Frontal cortex (tissue), 4 donors: ENCODE data around the gene AHRR. TPM values are rescaled to one million over a fixed set of nuclear protein-coding genes. Genes with fewer than 3 reads are reported as not detected.

ENCODE experiments used
- DNase-seq, 2 donors: peaks; one replicate each; pipeline ENCODE4 v3.0.0; 2012; ENCODE audit warnings: low spot score in 2 of 2
- FAIRE-seq: peaks from 2 replicates; lab custom pipeline; 2012; peaks lifted over from hg19 to GRCh38; lab: Jason Lieb, UNC
- total RNA-seq: library from RNA; depleted of rRNA; stranded (reverse); fragments of >200 nt; gene quantifications from one replicate; pipeline ENCODE4 v1.2.3, GENCODE V29; 2014
- donor health status: control.
- donor health status: control.
- donor health status: control.

Gene AHRR
- total RNA-seq, 1 donor from 2014 or later: 1.2 TPM

- FAIRE-seq: no peak
- no peak for DNase-seq
These were observed 124.8 kb downstream of the AHRR start for GRCh38 chr5:446066-446882.

- DNase-seq: no peak
- no peak for FAIRE-seq
These were observed 125.4 kb downstream of the AHRR start for GRCh38 chr5:446883-447263.

GRCh38 chr5:447501-447900 is 126.0 kb downstream of the AHRR start:
- FAIRE-seq: no peak
- no peak for DNase-seq

- FAIRE-seq: no peak
These were observed 126.7 kb downstream of the AHRR start for GRCh38 chr5:448061-448765.

GRCh38 chr5:448766-449090 is 127.2 kb downstream of the AHRR start:
- FAIRE-seq (no peak), DNase-seq (no peak)

More at GRCh38 chr5:448061-448765, 126.7 kb downstream of the AHRR start:
- DNase-seq: no peak

DNA sequence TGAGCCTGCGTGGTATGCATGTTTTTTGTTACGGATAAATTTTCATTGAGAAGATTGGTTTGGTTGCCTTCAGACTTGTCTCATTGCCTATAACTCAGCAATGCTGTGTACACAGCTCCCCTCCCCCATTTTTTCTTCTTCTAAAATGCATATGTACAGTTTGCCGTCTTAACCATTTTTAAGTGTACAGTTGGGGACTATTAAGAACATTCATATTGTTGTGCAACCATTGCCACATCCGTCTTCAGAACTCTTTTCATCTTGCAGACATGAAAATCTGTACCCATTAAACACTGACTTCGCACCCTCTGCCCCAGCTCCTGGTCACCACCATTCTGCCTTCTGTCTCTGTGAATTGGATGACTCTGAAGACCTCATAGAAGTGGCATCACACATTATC is 127.6 kb downstream of the AHRR start:
- no peak for FAIRE-seq
- no peak for DNase-seq

GRCh38 chr5:451587-452458 is 130.3 kb downstream of the AHRR start:
- DNase-seq: no peak
- FAIRE-seq: no peak

GRCh38 chr5:452978-453710 is 131.6 kb downstream of the AHRR start:
- no peak for FAIRE-seq
- no peak for DNase-seq

DNA sequence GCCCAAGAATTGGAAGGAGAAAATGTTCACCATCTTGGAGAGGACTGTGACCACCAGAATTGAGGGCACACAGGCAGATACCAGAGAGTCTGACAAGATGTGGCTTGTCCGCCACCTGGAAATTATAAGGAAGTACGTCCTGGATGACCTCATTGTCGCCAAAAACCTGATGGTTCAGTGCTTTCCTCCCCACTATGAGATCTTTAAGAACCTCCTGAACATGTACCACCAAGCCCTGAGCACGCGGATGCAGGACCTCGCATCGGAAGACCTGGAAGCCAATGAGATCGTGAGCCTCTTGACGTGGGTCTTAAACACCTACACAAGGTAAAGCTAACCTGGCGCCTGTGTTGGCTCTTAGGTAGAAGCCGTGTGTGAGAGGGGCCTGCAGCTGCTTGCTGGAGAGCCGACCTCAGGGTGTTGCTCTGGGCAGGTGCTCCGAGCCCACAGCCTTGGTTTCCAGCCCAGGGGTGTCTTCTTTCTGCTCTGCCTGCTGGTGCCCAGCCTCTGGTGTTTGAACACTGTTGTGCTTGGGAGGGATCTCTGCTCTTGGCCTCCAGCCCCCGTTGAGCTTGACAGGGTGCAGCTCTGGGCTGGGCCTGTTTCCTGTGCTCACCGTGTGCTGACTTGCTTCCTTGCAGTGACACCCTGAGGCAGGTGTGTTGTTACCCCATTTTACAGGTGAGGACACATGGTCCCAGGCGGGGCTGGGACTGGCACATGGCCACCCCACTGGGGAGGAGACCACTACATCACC is 132.4 kb downstream of the AHRR start:
- DNase-seq (no peak), FAIRE-seq (no peak)

- FAIRE-seq (no peak), DNase-seq (no peak)
These were observed 133.4 kb downstream of the AHRR start for GRCh38 chr5:454936-455335.

DNA sequence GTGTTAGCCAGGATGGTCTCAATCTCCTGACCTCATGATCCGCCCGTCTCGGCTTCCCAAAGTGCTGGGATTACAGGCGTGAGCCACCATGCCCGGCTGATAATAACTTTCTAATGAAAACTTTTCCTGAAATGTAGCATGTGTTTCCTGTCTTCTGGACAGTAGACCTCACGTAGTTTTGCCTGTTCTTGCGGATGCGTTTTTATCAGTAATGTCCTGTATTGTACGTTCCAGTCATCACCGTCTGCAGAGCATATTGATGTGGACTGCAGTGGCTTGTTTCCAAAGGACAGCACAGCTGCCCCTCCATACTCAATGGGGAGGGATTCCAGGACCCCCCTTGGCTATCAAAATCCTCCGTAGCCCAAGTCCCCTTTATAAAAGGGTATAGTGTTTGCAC is 134.3 kb downstream of the AHRR start:
- DNase-seq (no peak), FAIRE-seq (no peak)

DNA sequence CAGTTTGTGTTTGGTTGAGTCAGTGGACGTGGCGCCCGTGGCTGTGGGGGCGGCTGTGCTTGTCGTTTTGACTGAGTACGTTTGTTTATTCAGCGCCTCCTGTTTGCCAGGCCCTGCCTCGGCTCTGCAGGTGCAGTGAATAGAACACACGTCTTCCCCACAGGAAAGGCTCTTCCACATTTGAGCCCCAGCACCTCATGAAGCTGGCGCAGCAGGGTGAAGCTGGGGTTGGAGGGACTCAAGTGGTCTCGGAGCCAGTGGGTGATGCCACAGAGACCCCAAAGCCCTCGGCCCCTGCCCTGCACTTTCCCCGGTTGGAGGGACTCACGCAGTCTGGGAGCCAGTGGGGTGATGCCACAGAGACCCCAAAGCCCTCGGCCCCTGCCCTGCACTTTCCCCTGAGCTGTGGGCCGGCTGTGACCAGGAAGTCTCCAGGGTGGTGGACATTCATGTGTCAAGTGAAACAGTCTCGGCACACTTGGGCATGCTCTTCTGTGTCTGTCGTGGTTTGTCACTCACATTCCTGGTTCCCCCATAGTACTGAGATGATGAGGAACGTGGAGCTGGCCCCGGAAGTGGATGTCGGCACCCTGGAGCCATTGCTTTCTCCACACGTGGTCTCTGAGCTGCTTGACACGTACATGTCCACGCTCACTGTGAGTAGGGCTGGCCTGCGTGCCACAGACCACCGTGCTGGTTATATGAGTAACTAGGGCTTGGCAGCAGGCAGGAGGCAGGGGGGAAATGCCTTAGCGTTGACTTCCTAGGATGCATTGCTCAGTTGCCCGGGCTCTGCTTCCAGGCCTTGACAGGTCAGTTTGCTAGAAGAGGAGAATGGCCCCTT is 135.1 kb downstream of the AHRR start:
- FAIRE-seq (no peak), DNase-seq (no peak)

DNA sequence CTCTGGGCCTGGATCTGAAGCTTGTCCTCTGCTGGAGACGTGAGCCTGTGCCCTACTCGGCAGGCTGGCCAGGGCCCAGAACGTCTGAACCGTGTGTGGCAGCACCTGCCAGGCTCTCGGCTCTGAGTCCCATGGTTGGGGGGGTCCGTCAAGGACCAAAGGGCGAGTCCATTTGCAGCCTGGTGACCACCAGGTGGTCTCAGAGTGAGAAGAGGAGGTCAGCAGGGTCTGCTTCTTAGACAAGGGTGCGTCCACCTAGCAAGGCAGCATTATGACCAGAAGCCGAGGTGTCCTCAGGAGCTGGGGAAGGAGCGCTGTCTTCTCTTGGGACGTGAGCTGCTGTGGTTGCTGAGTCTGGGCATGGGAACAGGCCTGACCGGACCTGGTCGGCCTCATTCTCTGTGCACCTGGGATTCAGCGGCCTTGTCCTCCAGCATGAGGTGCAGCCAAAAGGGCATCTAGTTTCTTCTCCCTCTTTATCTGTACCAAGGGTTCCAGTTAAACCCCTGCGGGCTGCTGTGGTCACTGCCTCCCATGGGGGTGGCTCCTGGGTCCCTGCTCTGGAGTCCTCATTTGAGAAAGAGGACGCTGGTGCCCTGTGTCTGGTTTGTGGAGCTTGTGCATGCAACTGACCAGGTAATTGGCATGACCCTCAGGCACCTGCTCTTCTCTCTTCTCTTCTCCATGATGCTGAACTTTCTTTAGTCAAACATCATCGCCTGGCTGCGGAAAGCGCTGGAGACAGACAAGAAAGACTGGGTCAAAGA is 135.9 kb downstream of the AHRR start:
- FAIRE-seq (no peak), DNase-seq (no peak)

DNA sequence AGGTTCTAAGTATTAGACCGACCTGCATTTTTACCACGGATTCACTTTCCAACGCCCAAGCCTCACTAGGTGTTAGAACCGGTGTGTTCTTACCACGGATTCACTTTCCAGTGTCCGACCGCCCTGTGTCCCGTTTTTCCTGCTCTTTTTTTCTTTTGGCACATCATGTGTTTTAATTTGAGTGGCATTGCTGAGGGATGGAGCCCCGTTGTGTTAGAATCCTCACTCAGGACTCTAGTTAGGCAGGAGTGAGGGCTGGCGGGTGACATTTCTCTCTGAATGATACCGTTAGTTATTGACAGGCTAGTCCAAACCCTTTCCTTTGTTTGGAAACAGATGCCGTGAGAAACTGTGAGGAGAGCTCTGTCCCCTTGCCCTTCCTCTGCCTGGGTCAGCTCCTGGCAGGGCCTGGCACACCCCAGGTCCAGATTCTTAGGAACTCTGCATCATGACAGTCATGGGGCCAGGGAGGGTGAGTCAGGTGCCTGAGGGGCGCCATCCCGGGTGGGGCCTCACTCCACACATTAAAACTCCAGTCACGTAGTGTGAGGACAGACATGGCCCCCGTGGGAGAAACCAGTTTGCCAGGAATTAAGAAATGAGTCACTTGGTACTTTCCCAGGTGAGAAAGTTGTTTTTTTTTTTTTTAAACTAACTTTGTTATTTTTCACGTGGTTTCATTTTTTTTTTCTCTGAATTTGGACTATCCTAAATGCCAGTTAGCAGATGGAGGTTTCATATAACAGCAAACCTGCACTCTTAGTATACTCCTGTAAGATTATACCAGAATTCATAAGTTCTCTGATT is 137.2 kb downstream of the AHRR start:
- no peak for FAIRE-seq
- no peak for DNase-seq

GRCh38 chr5:459562-460272 is 138.2 kb downstream of the AHRR start:
- FAIRE-seq (no peak), DNase-seq (no peak)

DNA sequence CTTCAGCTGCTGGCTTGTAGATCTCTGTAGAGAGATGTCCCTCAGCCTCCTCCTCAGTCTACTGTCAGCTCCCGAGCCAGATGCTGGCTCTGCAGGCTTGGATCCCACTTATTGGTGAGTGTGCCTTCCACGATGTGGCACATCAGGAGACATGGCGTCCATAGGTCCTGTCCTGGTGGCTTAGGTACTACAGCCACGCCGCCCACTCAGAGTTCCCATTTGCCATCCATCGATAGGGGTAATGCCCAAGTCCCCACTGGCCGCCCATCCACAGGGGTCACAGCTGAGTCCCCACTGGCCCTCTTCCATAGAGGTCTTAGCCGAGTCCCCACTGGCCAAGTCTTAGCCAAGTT is 138.7 kb downstream of the AHRR start:
- FAIRE-seq (no peak), DNase-seq (no peak)
